GM19239 (cell line): ENCODE data around the gene LRCH1.

Experiments
- DNase-seq: peaks from one replicate; pipeline ENCODE4 v3.0.0; 2011; ENCODE audit warnings: low spot score; ENCODE audit not compliant: insufficient read length
- FAIRE-seq: peaks from 2 replicates; lab custom pipeline; 2011; peaks lifted over from hg19 to GRCh38; lab: Jason Lieb, UNC

The LRCH1 gene

GRCh38 chr13:46556418-46556779 is 3.4 kb downstream of the LRCH1 start:
- FAIRE-seq (no peak), DNase-seq (no peak)

GRCh38 chr13:46559272-46559805 is 6.4 kb downstream of the LRCH1 start:
- FAIRE-seq, result no peak
- DNase-seq, result no peak

GRCh38 chr13:46560778-46561177 is 7.8 kb downstream of the LRCH1 start:
- DNase-seq, result no peak
- no peak for FAIRE-seq

GRCh38 chr13:46561286-46561685 is 8.3 kb downstream of the LRCH1 start:
- DNase-seq (no peak), FAIRE-seq (no peak)

- peak; percentile 56 for FAIRE-seq
- no peak for DNase-seq
Measured at GRCh38 chr13:46561691-46562090, 8.7 kb downstream of the LRCH1 start.

- FAIRE-seq (peak; percentile 4), DNase-seq (no peak)
Measured at GRCh38 chr13:46562152-46562551, 9.2 kb downstream of the LRCH1 start.

GRCh38 chr13:46562581-46562980 is 9.6 kb downstream of the LRCH1 start:
- FAIRE-seq (no peak), DNase-seq (no peak)

GRCh38 chr13:46565808-46566750 is 13.1 kb downstream of the LRCH1 start:
- no peak for DNase-seq
- FAIRE-seq, result peak; percentile 94

GRCh38 chr13:46567671-46568070 is 14.7 kb downstream of the LRCH1 start:
- FAIRE-seq (peak; percentile 80), DNase-seq (no peak)

GRCh38 chr13:46569456-46569855 is 16.5 kb downstream of the LRCH1 start:
- FAIRE-seq, result no peak

GRCh38 chr13:46570273-46570672 is 17.3 kb downstream of the LRCH1 start:
- DNase-seq (no peak), FAIRE-seq (peak; percentile 48)

More at GRCh38 chr13:46569456-46569855, 16.5 kb downstream of the LRCH1 start:
- DNase-seq, result no peak

GRCh38 chr13:46571189-46571908 is 18.4 kb downstream of the LRCH1 start:
- no peak for DNase-seq
- FAIRE-seq, result peak; percentile 56

- FAIRE-seq (peak; percentile 45), DNase-seq (no peak)
Measured at GRCh38 chr13:46571909-46572595, 19.1 kb downstream of the LRCH1 start.

- DNase-seq (no peak), FAIRE-seq (peak; percentile 95)
Measured at GRCh38 chr13:46572752-46573431, 19.9 kb downstream of the LRCH1 start.

- FAIRE-seq, result peak; percentile 86
- no peak for DNase-seq
Measured at GRCh38 chr13:46575301-46575771, 22.4 kb downstream of the LRCH1 start.

- FAIRE-seq, result peak; percentile 18
Measured at GRCh38 chr13:46575818-46576221, 22.9 kb downstream of the LRCH1 start.

GRCh38 chr13:46576762-46577161 is 23.8 kb downstream of the LRCH1 start:
- no peak for DNase-seq
- no peak for FAIRE-seq

More at GRCh38 chr13:46575818-46576221, 22.9 kb downstream of the LRCH1 start:
- DNase-seq, result no peak

GRCh38 chr13:46577696-46578589 is 25.0 kb downstream of the LRCH1 start:
- DNase-seq, result no peak
- FAIRE-seq, result peak; percentile 90

GRCh38 chr13:46578590-46578975 is 25.6 kb downstream of the LRCH1 start:
- peak; percentile 88 for FAIRE-seq
- DNase-seq, result no peak
